ENCODE data around the gene KLHL42. TPM values are rescaled to one million over a fixed set of nuclear protein-coding genes. Genes with fewer than 3 reads are reported as not detected.
A peak's percentile ranks its signal among the peaks of the same experiment; 100 is the strongest.

Gene KLHL42
- polyA plus RNA-seq, 2 of the 4 experiments (the other 2 are of a cell fraction), result 15.2 to 29.1 TPM

DNA sequence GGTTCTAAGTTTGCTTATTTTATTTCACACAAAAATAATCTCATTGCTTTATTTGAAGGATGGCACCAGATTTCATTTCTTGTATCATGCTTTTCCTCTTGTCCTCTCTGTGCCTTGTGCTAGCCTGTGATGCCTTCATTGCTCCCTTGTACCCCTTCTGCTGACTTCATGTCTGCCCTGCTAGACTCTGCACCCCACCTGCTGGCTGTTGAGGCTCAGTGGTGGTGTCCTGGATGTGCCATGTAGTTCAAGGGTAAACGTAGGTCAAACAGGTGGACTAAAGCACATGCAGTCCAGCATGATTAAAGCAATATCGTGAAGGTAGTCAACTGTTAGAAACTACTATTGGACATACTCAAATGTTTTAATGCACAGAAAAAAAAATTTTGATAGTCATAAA is 47.8 kb upstream of the KLHL42 start:
- Histone ChIP-seq H3K4me3 (no peak overlapping the region), H3K4me1 (no peaks in the 10 kb centered on the region), H3K4me2 (no peak overlapping the region), H3K27ac (no peak overlapping the region), H3K9me3 (no peaks in the 10 kb centered on the region)
- ChIA-PET CTCF (interaction anchor here (0.6 to 3.6 kb wide), 33 partner anchors 8 to 1266 kb away, joined by 3 to 22 read pairs (median 4); partner anchors contain the start of genes CCDC91, KLHL42 and MANSC4), POLR2A (interaction anchor here (1.1 kb wide), 1 partner anchor 250 kb away, joined by 4 read pairs; no protein-coding TSS in a partner anchor)
- 65% methylated on average over 2 of the region's 2 CpGs for WGBS (ENCODE audit: missing lambda C conversion rate)
- TF ChIP-seq ESRRA (IDR thresholded peaks at IDR 0.05; ENCODE audit: borderline replicate concordance, low read length), result peak; percentile 84; the same call in 1 of the 2 replicates
- no peak for TF ChIP-seq JUNB (IDR thresholded peaks at IDR 0.05)
- no peak for TF ChIP-seq JUN (IDR thresholded peaks at IDR 0.05)
- TF ChIP-seq, protein P1, sequence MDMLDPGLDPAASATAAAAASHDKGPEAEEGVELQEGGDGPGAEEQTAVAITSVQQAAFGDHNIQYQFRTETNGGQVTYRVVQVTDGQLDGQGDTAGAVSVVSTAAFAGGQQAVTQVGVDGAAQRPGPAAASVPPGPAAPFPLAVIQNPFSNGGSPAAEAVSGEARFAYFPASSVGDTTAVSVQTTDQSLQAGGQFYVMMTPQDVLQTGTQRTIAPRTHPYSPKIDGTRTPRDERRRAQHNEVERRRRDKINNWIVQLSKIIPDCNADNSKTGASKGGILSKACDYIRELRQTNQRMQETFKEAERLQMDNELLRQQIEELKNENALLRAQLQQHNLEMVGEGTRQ (IDR thresholded peaks at IDR 0.05), result no peak
- DNase-seq (ENCODE audit: low read depth in 1 of 2, low spot score in 1 of 2) (peak; percentile 18 to 42), ATAC-seq (peak; percentile 85), FAIRE-seq (no peak)

DNA sequence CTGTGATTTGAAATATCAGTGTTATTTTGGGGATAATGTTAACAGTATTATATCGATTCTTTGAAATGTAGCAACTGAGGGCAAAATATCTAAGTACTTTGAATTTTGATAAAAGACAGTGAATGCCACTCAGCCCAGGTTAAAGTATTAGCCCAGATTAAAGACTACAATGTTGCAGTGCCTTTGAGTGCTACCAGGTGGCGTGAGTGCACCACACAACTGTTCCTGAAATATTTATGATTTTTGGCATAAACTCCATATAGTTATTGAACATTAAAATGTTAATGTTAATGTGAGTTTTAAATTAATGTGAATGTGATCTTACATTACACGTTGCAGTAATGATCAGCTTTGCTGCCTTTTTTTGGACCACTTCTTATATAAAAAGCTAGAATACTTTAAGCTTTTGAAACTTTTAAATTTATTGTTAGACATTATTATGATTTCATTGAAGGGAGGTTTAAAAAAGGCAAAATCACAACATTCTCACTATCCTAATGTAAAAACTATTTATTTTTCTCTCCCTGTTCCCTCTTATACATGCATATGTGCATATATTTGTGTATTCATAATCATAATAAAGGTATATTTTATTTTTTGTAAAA is 46.9 kb upstream of the KLHL42 start:
- no peaks in the 10 kb centered on the region for H3K9me3 ChIP-seq
- ChIA-PET CTCF (interaction anchor here (0.6 to 3.6 kb wide), 46 partner anchors 8 to 1265 kb away, joined by 3 to 22 read pairs (median 4); partner anchors contain the start of genes CCDC91, KLHL42 and MANSC4), POLR2A (no interaction called here)
- TF ChIP-seq, protein P2, sequence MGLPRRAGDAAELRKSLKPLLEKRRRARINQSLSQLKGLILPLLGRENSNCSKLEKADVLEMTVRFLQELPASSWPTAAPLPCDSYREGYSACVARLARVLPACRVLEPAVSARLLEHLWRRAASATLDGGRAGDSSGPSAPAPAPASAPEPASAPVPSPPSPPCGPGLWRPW (IDR thresholded peaks at IDR 0.05), result no peak
- no peak for TF ChIP-seq GATA3 (IDR thresholded peaks at IDR 0.05; ENCODE audit: borderline replicate concordance)
- no peak for TF ChIP-seq POLR2AphosphoS2 (conservative IDR thresholded peaks at IDR 0.05; ENCODE audit: low read length)
- TF ChIP-seq, protein P3, sequence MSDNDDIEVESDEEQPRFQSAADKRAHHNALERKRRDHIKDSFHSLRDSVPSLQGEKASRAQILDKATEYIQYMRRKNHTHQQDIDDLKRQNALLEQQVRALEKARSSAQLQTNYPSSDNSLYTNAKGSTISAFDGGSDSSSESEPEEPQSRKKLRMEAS (IDR thresholded peaks at IDR 0.05), result no peak
- TF ChIP-seq NFE2L2 (conservative IDR thresholded peaks at IDR 0.05; ENCODE audit: low read length), result no peak
- TF ChIP-seq CBX8 (IDR thresholded peaks at IDR 0.05), result no peak
- TF ChIP-seq RAD21 (conservative IDR thresholded peaks at IDR 0.05 in 1 of 2, IDR thresholded peaks at IDR 0.05 in 1 of 2), result peak; percentile 94 to 95
- TF ChIP-seq SMC3 (IDR thresholded peaks at IDR 0.05), result peak; percentile 89
- TF ChIP-seq MAFK (IDR thresholded peaks at IDR 0.05; ENCODE audit: partially characterized antibody), result no peak
- TF ChIP-seq, protein P4, sequence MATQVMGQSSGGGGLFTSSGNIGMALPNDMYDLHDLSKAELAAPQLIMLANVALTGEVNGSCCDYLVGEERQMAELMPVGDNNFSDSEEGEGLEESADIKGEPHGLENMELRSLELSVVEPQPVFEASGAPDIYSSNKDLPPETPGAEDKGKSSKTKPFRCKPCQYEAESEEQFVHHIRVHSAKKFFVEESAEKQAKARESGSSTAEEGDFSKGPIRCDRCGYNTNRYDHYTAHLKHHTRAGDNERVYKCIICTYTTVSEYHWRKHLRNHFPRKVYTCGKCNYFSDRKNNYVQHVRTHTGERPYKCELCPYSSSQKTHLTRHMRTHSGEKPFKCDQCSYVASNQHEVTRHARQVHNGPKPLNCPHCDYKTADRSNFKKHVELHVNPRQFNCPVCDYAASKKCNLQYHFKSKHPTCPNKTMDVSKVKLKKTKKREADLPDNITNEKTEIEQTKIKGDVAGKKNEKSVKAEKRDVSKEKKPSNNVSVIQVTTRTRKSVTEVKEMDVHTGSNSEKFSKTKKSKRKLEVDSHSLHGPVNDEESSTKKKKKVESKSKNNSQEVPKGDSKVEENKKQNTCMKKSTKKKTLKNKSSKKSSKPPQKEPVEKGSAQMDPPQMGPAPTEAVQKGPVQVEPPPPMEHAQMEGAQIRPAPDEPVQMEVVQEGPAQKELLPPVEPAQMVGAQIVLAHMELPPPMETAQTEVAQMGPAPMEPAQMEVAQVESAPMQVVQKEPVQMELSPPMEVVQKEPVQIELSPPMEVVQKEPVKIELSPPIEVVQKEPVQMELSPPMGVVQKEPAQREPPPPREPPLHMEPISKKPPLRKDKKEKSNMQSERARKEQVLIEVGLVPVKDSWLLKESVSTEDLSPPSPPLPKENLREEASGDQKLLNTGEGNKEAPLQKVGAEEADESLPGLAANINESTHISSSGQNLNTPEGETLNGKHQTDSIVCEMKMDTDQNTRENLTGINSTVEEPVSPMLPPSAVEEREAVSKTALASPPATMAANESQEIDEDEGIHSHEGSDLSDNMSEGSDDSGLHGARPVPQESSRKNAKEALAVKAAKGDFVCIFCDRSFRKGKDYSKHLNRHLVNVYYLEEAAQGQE (IDR thresholded peaks at IDR 0.05), result no peak
- no peak for TF ChIP-seq ZC3H11A (IDR thresholded peaks at IDR 0.05)
- TF ChIP-seq, protein P5, sequence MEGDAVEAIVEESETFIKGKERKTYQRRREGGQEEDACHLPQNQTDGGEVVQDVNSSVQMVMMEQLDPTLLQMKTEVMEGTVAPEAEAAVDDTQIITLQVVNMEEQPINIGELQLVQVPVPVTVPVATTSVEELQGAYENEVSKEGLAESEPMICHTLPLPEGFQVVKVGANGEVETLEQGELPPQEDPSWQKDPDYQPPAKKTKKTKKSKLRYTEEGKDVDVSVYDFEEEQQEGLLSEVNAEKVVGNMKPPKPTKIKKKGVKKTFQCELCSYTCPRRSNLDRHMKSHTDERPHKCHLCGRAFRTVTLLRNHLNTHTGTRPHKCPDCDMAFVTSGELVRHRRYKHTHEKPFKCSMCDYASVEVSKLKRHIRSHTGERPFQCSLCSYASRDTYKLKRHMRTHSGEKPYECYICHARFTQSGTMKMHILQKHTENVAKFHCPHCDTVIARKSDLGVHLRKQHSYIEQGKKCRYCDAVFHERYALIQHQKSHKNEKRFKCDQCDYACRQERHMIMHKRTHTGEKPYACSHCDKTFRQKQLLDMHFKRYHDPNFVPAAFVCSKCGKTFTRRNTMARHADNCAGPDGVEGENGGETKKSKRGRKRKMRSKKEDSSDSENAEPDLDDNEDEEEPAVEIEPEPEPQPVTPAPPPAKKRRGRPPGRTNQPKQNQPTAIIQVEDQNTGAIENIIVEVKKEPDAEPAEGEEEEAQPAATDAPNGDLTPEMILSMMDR (IDR thresholded peaks at IDR 0.05), result peak; percentile 93
- TF ChIP-seq CHD2 (IDR thresholded peaks at IDR 0.05; ENCODE audit: low read length, partially characterized antibody), result no peak
- TF ChIP-seq TFCP2L1 (CRISPR knock-in tag; IDR thresholded peaks at IDR 0.05), result no peak
- FAIRE-seq (peak; percentile 92), ATAC-seq (peak; percentile 64 to 81; a peak in 4 of 6 replicates), DNase-seq (ENCODE audit: low read depth in 1 of 2, low spot score in 1 of 2) (peak; percentile 39 to 55)
- H3K4me2 ChIP-seq, result no peak overlapping the region
- 1% methylated on average over 3 of the region's 3 CpGs for WGBS (ENCODE audit: missing lambda C conversion rate)
- no peaks in the 10 kb centered on the region for H3K4me1 ChIP-seq
- no peak overlapping the region for H3K4me3 ChIP-seq
- H3K27ac ChIP-seq, result no peak overlapping the region
